CD4-positive, alpha-beta T cell treated with Interferon gamma for 1 hour (primary cell): Measurements from ENCODE around the gene MAGEB5.
"Not testable (repeated sequence)": the region's sequence is repeated elsewhere in the genome, so short reads cannot be mapped to it uniquely, and the experiment has no call there.

ENCODE experiments used
- DNase-seq: peaks from one replicate; pipeline ENCODE4 v3.0.0-alpha.2; 2020

The MAGEB5 gene, protein sequence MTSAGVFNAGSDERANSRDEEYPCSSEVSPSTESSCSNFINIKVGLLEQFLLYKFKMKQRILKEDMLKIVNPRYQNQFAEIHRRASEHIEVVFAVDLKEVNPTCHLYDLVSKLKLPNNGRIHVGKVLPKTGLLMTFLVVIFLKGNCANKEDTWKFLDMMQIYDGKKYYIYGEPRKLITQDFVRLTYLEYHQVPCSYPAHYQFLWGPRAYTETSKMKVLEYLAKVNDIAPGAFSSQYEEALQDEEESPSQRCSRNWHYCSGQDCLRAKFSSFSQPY

DNA sequence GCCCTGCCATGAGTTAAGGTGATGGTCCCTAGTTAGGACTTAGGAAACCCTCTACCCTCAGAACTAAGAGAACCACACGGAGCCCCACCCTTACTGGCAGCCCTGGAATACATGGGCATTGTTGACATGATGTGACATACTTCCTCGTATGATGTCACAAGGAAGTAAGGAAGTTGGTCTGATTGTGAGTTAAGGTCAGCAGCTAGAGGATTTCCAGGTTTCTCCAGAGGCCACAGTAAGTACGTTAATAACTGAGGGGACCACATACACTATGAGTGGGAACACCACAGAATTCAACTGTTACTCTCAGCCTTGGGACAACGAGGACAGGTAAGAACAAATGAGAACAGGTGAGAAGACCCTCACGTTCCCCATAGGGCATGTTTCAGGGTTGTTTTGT, at the start of gene MAGEB5:
TSS of gene MAGEB5 (plus strand) at position 301 of the 400 bp plus-strand sequence. CDS start 1,133 bp downstream, outside the sequence.
- no peak for DNase-seq

DNA sequence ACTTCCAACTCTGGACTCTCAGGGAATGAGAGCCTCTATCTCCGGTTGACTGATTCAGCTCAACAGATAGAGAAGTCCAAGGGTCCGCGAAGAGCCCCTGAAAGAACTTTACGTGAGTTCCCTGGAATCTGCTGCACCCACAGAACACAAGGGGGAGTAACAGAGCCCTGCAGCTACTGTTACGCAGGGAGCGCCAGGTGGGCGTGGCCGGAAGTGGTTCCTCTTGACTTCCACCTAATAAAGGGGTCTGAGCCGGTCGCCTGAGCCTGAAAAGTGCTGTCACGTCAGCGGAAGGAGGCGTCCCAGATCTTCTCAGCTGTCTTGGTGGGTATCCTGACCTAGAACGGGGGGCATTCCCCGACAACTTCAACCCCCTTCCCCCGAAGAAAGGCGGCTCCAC, 23.8 kb upstream of the MAGEB5 start, which contains the start of gene MAGEB6:
TSS of gene MAGEB6 (plus strand) at position 237 of the 400 bp plus-strand sequence. CDS start 1,407 bp downstream, outside the sequence.
- no peak for DNase-seq

DNA sequence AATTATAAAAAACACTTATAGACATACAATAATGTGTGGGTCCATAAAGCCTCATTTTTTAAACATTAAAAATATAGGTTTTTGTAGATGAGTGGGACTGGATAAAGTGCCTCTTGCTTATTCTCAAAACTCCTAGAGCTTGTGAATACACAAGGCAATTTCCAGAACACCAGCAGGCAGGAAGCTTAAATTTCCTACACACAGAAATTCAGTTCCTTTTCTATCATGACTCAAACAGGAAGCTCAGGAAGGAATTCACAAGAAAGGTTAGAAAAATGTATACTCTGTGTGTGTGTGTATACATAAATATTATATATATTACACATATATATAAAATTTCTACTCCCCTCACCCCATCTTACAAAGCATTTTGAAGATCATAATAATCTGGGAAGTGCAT, 12.4 kb upstream of the MAGEB5 start:
- no peak for DNase-seq

DNA sequence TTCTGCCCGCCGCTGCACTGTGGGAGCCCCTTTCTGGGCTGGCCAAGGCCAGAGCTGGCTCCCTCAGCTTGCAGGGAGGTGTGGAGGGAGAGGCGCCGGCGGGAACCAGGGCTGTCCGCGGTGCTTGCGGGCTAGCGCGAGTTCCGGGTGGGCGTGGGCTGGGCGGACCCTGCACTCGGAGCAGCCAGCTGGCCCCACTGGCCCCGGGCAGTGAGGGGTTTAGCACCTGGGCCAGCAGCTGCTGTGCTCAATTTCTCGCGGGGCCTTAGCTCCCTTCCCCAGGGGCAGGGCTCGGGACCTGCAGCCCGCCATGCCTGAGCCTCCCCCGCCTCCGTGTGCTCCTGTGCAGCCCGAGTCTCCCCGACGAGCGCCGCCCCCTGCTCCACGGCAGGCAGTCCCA, 11.3 kb upstream of the MAGEB5 start:
- DNase-seq = not testable (repeated sequence)

DNA sequence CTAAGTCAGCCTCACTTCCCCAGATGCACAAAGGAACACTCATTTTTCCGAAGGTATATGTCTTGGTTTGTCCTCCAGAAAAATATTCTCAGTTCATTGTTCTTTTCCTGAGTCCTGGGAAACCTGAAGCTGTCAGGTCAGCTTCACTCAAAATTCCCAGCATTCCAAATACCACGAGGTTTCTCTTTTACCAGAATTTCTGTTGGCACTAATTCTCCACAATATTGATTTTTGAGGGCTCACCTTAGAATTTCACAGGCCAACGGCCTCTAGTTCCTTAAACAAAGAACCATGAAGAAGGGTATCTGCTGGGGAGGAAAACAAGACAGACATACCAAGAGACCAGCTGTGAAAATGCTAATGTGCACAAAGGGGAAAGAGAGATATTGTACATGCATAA, 8.0 kb upstream of the MAGEB5 start:
- DNase-seq = no peak

DNA sequence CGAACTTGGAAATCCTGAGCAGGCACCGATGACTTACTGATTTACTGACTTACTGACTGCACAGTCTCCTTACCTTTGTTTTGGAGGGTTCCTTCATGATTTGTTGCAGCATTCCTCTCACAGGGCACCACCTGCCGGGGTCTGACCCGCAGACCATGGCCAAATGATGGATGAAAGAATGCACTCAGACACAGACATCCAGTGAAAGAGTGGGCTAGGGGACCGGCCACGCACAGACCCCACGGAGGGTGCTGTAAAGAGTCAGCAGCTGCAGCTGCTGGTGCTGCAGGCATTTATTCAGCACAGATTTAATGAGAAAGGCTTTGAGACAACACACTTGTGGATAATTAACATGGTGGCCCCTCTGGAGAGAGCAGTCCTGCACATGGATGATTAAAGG, 3.4 kb downstream of the MAGEB5 start:
- DNase-seq = no peak

DNA sequence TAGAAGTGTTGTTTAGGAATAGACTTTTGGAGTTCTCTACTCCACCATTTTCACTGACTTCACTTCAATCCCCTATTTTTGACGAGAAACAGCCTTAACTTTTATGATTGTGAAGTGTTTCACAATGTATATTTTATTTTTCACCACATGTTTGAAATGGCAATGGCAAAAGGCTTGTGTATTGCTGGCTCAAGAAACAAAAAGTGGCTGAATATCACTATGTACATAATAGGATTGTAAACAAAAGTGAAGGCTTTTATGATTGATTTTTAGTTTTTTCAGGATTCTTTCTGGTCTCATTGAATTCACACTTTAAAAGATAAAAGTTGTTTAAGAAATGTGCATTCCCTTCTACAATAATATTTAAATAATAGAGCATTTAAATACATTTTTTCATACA, 18.2 kb downstream of the MAGEB5 start:
- DNase-seq = no peak

DNA sequence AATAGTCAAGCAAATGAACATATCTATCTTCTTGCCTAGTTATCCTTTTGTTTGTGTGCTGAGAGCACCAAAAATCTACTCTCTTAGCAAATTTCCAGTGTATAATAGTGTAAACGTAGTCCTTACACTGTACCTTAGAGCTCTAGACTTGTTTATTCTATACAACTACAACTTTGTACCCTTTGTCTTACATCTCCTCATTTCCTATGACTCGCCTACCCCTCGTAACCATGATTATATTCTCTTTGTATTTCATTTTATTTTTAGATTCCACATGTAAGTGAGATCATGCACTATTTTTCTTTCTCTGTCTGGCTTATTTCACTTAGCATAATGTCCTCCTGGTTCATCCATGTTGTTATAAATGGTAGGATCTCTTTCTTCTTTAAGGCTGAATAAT, 37.6 kb downstream of the MAGEB5 start:
- DNase-seq = no peak

DNA sequence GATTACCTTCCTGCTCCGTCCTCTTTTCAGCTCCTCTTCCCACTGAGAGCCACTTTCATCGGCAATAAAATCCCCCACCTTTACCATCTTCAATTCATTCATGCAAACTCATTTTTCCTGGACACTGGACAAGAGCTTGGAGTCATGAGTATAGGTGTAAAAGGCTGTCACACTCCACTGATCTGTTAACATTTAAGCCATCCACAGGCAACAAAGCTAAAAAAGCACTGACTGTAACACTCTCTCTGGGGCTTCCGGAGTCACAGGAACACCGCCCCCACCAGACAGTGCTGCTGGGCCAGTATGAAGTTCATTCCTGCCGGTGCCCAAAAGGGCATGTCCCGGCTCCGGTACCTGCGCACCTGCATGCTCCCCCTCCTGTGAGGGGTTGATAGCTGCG, 38.5 kb downstream of the MAGEB5 start:
- no peak for DNase-seq

DNA sequence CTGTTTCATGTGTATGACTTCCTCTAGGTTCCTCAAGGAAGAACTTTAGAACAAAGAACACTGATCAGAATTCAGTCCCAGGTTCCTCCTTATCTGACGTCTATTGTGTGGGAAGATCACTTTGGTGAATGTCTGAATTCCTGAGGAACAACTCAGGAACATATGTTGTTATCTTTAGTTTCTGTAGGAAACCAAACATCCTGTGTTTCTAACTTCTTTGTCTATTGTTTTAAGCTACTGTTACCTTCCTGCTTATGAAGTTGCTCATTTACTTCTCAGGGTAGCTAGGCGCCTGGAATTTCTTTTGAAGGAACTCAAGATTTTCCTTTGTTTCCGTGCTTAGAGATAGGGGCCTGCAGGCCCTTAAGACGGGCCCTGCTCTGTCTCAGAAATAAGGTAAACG, 46.2 kb downstream of the MAGEB5 start:
- no peak for DNase-seq
